ENCODE measurements around the gene GORASP1. TPM values are rescaled to one million over a fixed set of nuclear protein-coding genes. Genes with fewer than 3 reads are reported as not detected.

The GORASP1 gene
- total and polyA plus RNA-seq, 2 of the 8 experiments (the other 6 are each of a cell fraction or from before 2014, with no cell fraction given): 33.4 to 33.5 TPM

GRCh38 chr3:39105687-39106063 lies 1.8 kb downstream of the GORASP1 start (continued):
- TF ChIP-seq CHD7 (IDR thresholded peaks at IDR 0.05; ENCODE audit: insufficient replicate concordance, low read length) (no peak), CHD2 (IDR thresholded peaks at IDR 0.05; ENCODE audit: low read length) (no peak), SP4 (IDR thresholded peaks at IDR 0.05; ENCODE audit: low read length) (no peak), ASH2L (IDR thresholded peaks at IDR 0.05; ENCODE audit: low read length) (no peak)

All from H1 (cell line).